GM23338 (cell line): ENCODE data around the gene TEX9. TPM values are rescaled to one million over a fixed set of nuclear protein-coding genes. Genes with fewer than 3 reads are reported as not detected.

Experiments
- ATAC-seq: fragments of 200-7000 bp; cut with Tn5 transposase; 3 replicates; pipeline ENCODE4 v1.9.1; 2020
- DNase-seq: peaks from one replicate; pipeline ENCODE4 v3.0.0-alpha.2; 2015; ENCODE audit warnings: low spot score
- H2AFZ ChIP-seq: fragments of 200-600 bp; sonication (generic); 2 replicates; pipeline ENCODE4 v1.8.0; 2016; ENCODE audit warnings: antibody characterized with exemption, mild to moderate bottlenecking, moderate library complexity
- H3F3A ChIP-seq: fragments of 200-600 bp; sonication (generic); replicated peaks from 2 replicates; pipeline ENCODE4 v1.8.0; 2017; ENCODE audit warnings: antibody characterized with exemption, mixed run types, low read depth
- H3K27ac ChIP-seq: fragments of 200-600 bp; sonication (generic); 2 replicates; pipeline ENCODE4 v1.6.1; 2016; ENCODE audit warnings: low read depth
- H3K27me3 ChIP-seq: fragments of 200-600 bp; sonication (generic); 2 replicates; pipeline ENCODE4 v1.8.0; 2016; ENCODE audit warnings: mild to moderate bottlenecking, mixed run types, moderate library complexity; ENCODE audit not compliant: insufficient read depth
- H3K36me3 ChIP-seq: fragments of 200-600 bp; sonication (generic); 2 replicates; pipeline ENCODE4 v1.8.0; 2016; ENCODE audit warnings: mild to moderate bottlenecking; ENCODE audit not compliant: insufficient read depth
- H3K4me1 ChIP-seq: fragments of 200-600 bp; sonication (generic); 2 replicates; pipeline ENCODE4 v1.8.0; 2016; ENCODE audit warnings: mild to moderate bottlenecking, moderate library complexity; ENCODE audit not compliant: insufficient read depth
- H3K4me2 ChIP-seq: fragments of 200-600 bp; sonication (generic); 2 replicates; pipeline ENCODE4 v1.7.1; 2017; ENCODE audit warnings: mixed run types
- H3K4me3 ChIP-seq: fragments of 200-600 bp; sonication (generic); 2 replicates; pipeline ENCODE4 v1.6.1; 2016; ENCODE audit warnings: mixed run types
- H3K79me2 ChIP-seq: fragments of 200-600 bp; sonication (generic); replicated peaks from 2 replicates; pipeline ENCODE4 v1.8.0; 2017; ENCODE audit warnings: mild to moderate bottlenecking; ENCODE audit not compliant: insufficient read depth
- H3K9me2 ChIP-seq: fragments of 200-600 bp; sonication (generic); 2 replicates; pipeline ENCODE4 v1.8.0; 2017; ENCODE audit not compliant: insufficient read depth
- H4K20me1 ChIP-seq: fragments of 200-600 bp; sonication (generic); replicated peaks from 2 replicates; pipeline ENCODE4 v1.8.0; 2017; ENCODE audit warnings: mild to moderate bottlenecking; ENCODE audit not compliant: insufficient read depth
- H3K27ac Mint-ChIP-seq: 2 replicates; pipeline ENCODE4 v1.8.0; 2020; ENCODE audit warnings: inconsistent platforms, mild to moderate bottlenecking, moderate library complexity, mixed read lengths
- H3K27me3 Mint-ChIP-seq: 3 replicates; pipeline ENCODE4 v1.8.0; 2022; ENCODE audit warnings: low read depth, mild to moderate bottlenecking, moderate library complexity, mixed read lengths, inconsistent platforms; ENCODE audit not compliant: insufficient read depth, poor library complexity
- H3K36me3 Mint-ChIP-seq: 3 replicates; pipeline ENCODE4 v1.8.0; 2021; ENCODE audit warnings: low read depth, mild to moderate bottlenecking, inconsistent platforms, moderate library complexity, mixed read lengths
- H3K4me1 Mint-ChIP-seq: 3 replicates; pipeline ENCODE4 v1.8.0; 2020; ENCODE audit warnings: mild to moderate bottlenecking, inconsistent platforms, mixed read lengths
- H3K4me3 Mint-ChIP-seq: 3 replicates; pipeline ENCODE4 v1.8.0; 2021; ENCODE audit warnings: moderate library complexity, mild to moderate bottlenecking, inconsistent platforms, mixed read lengths
- H3K9me3 Mint-ChIP-seq: 3 replicates; pipeline ENCODE4 v1.8.0; 2020; ENCODE audit warnings: moderate library complexity, mild to moderate bottlenecking, inconsistent platforms, mixed read lengths
- CREB1 ChIP-seq: fragments of 250-450 bp; sonication (Bioruptor Pico); IDR thresholded peaks from 2 replicates; pipeline ENCODE4 v1.5.0; 2020; ENCODE audit warnings: low read depth, mild to moderate bottlenecking, moderate library complexity
- EZH2phosphoT487 ChIP-seq: fragments of 200-600 bp; sonication (generic); IDR thresholded peaks from one replicate; pipeline ENCODE4 v1.8.1; 2018; ENCODE audit warnings: antibody characterized with exemption; ENCODE audit not compliant: unreplicated experiment
- JUNB ChIP-seq: IDR thresholded peaks from one replicate; pipeline ENCODE4 v1.6.1; 2016; ENCODE audit warnings: antibody characterized with exemption; ENCODE audit not compliant: unreplicated experiment
- NANOG ChIP-seq: IDR thresholded peaks from 2 replicates; pipeline ENCODE4 v1.6.1; 2016; ENCODE audit warnings: antibody characterized with exemption, borderline replicate concordance
- POLR2AphosphoS5 ChIP-seq: IDR thresholded peaks from 2 replicates; pipeline ENCODE4 v1.6.1; 2016; ENCODE audit warnings: antibody characterized with exemption, low read depth
- ZNF114 ChIP-seq: fragments of 250-450 bp; sonication (Bioruptor Pico); IDR thresholded peaks from 2 replicates; pipeline ENCODE4 v1.5.0; 2020; ENCODE audit warnings: mild to moderate bottlenecking, moderate library complexity
- ZNF331 ChIP-seq: fragments of 250-450 bp; sonication (Bioruptor Pico); IDR thresholded peaks from 2 replicates; pipeline ENCODE4 v1.5.0; 2020; ENCODE audit warnings: low read depth, mild to moderate bottlenecking, moderate library complexity
- polyA plus RNA-seq: library from polyadenylated mRNA; unstranded; fragments of >200 nt; fragmentation: Nextera tagmentation; extraction: Ambion mirVana; gene quantifications from 2 replicates; pipeline ENCODE4 v1.2.1, GENCODE V29; 2016
- total RNA-seq: library from RNA; depleted of rRNA; stranded (reverse); fragments of >200 nt; shearing (Covaris generic); gene quantifications from 2 replicates; pipeline ENCODE4 v1.2.3, GENCODE V29; 2014
- TF ChIP-seq, protein P1 (sequence below), 2 experiments: fragments of 200-600 bp in 1 of 2; sonication (generic) in 1 of 2; conservative IDR thresholded peaks; 2 replicates each; pipeline versions ENCODE4 v1.5.1 to v1.6.1; 2016 to 2017; ENCODE audit warnings: antibody characterized with exemption in 2 of 2, low read depth in 2 of 2, mild to moderate bottlenecking in 2 of 2, moderate library complexity in 1 of 2
- TF ChIP-seq, protein P2 (sequence below): IDR thresholded peaks from one replicate; pipeline ENCODE4 v1.6.1; 2018; ENCODE audit warnings: antibody characterized with exemption; ENCODE audit not compliant: unreplicated experiment

TEX9 gene
- total and polyA plus RNA-seq, 2 experiments from 2014 or later, result 19.6 to 21.8 TPM

DNA sequence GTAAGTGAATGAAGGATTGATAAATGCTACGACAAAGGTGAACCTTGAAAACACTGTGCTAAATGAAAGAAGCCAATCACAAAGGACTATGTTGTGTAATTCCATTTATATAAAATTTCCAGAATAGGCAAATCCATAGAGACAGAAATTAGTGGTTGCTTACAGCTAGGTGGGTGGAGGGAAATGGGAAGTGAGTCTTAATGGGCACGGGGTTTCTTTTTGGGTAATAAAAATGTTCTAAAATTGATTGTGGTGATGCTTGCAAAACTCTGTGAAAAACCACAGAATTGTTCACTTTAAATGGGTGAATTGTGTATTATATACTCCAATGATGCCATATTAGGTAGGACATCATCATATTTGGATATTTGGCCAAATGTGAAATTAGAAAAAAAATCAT is 20.9 kb upstream of the TEX9 start:
- ATAC-seq (no peak), DNase-seq (no peak)
- H3K4me3 ChIP-seq, result no peak overlapping the region
- no peaks in the 10 kb centered on the region for H3K9me2 ChIP-seq
- no peaks in the 10 kb centered on the region for H3K79me2 ChIP-seq
- no peaks in the 10 kb centered on the region for H3K36me3 ChIP-seq
- Mint-ChIP-seq H3K27me3 (peaks cover 3% of the 10 kb centered on the region), H3K9me3 (no peaks in the 10 kb centered on the region; the same call in 1 of the 3 replicates), H3K36me3 (no peaks in the 10 kb centered on the region), H3K27ac (no peak overlapping the region), H3K4me1 (peaks cover 6% of the 10 kb centered on the region; the same call in 2 of the 3 replicates), H3K4me3 (no peak overlapping the region)
- H3K27ac ChIP-seq, result no peak overlapping the region
- no peaks in the 10 kb centered on the region for H3K27me3 ChIP-seq
- no peak overlapping the region for H2AFZ ChIP-seq
- TF ChIP-seq POLR2AphosphoS5, result no peak
- no peak for TF ChIP-seq ZNF331 (CRISPR knock-in tag)
- H3K4me1 ChIP-seq, result no peaks in the 10 kb centered on the region
- H3F3A ChIP-seq, result no peaks in the 10 kb centered on the region
- no peak overlapping the region for H3K4me2 ChIP-seq
- no peaks in the 10 kb centered on the region for H4K20me1 ChIP-seq

DNA sequence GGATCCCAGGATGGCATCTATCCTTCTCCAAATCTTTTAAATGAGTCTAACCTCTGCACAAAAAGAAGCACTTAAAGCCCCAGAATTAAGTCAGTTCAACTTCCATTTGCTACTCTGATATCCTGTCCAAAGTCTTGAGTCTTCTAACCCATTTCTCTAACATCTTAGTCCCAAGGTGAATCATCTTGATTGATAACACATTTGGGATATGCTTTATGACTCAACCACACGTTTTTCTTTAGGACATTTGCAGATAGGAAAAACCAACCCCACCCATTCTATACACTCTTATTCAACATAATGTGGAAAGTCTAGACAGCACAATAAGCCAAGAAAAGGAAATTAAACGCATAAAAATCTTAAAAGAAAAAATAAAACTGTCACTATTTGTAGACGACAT is 18.8 kb upstream of the TEX9 start:
- Histone ChIP-seq H3K4me3 (no peak overlapping the region), H3F3A (no peaks in the 10 kb centered on the region), H3K27ac (no peak overlapping the region), H3K9me2 (peaks cover 5% of the 10 kb centered on the region; the same call in 1 of the 2 replicates), H4K20me1 (no peaks in the 10 kb centered on the region), H3K4me1 (peaks cover 8% of the 10 kb centered on the region), H3K36me3 (no peaks in the 10 kb centered on the region), H3K79me2 (no peaks in the 10 kb centered on the region), H2AFZ (no peak overlapping the region), H3K4me2 (no peak overlapping the region), H3K27me3 (no peaks in the 10 kb centered on the region)
- H3K4me3 Mint-ChIP-seq, result no peak overlapping the region
- H3K36me3 Mint-ChIP-seq, result no peaks in the 10 kb centered on the region
- TF ChIP-seq, protein P1, sequence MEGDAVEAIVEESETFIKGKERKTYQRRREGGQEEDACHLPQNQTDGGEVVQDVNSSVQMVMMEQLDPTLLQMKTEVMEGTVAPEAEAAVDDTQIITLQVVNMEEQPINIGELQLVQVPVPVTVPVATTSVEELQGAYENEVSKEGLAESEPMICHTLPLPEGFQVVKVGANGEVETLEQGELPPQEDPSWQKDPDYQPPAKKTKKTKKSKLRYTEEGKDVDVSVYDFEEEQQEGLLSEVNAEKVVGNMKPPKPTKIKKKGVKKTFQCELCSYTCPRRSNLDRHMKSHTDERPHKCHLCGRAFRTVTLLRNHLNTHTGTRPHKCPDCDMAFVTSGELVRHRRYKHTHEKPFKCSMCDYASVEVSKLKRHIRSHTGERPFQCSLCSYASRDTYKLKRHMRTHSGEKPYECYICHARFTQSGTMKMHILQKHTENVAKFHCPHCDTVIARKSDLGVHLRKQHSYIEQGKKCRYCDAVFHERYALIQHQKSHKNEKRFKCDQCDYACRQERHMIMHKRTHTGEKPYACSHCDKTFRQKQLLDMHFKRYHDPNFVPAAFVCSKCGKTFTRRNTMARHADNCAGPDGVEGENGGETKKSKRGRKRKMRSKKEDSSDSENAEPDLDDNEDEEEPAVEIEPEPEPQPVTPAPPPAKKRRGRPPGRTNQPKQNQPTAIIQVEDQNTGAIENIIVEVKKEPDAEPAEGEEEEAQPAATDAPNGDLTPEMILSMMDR (conservative IDR thresholded peaks at IDR 0.05; ENCODE audit: low read depth in 2 of 2), result no peak
- TF ChIP-seq ZNF114 (CRISPR knock-in tag), result no peak
- TF ChIP-seq CREB1, result no peak
- TF ChIP-seq JUNB, result no peak
- TF ChIP-seq NANOG, result no peak
- TF ChIP-seq, protein P2, sequence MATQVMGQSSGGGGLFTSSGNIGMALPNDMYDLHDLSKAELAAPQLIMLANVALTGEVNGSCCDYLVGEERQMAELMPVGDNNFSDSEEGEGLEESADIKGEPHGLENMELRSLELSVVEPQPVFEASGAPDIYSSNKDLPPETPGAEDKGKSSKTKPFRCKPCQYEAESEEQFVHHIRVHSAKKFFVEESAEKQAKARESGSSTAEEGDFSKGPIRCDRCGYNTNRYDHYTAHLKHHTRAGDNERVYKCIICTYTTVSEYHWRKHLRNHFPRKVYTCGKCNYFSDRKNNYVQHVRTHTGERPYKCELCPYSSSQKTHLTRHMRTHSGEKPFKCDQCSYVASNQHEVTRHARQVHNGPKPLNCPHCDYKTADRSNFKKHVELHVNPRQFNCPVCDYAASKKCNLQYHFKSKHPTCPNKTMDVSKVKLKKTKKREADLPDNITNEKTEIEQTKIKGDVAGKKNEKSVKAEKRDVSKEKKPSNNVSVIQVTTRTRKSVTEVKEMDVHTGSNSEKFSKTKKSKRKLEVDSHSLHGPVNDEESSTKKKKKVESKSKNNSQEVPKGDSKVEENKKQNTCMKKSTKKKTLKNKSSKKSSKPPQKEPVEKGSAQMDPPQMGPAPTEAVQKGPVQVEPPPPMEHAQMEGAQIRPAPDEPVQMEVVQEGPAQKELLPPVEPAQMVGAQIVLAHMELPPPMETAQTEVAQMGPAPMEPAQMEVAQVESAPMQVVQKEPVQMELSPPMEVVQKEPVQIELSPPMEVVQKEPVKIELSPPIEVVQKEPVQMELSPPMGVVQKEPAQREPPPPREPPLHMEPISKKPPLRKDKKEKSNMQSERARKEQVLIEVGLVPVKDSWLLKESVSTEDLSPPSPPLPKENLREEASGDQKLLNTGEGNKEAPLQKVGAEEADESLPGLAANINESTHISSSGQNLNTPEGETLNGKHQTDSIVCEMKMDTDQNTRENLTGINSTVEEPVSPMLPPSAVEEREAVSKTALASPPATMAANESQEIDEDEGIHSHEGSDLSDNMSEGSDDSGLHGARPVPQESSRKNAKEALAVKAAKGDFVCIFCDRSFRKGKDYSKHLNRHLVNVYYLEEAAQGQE, result no peak
- TF ChIP-seq EZH2phosphoT487, result no peak
- H3K27ac Mint-ChIP-seq, result no peak overlapping the region
- ATAC-seq, result no peak
- peaks cover under 1% of the 10 kb centered on the region for H3K27me3 Mint-ChIP-seq
- H3K9me3 Mint-ChIP-seq, result no peaks in the 10 kb centered on the region; the same call in 1 of the 3 replicates
- no peak for DNase-seq
- peaks cover 16% of the 10 kb centered on the region for H3K4me1 Mint-ChIP-seq
